Thyroid gland (tissue), 4 donors: ENCODE results near the gene TCP1. TPM values are rescaled to one million over a fixed set of nuclear protein-coding genes. Genes with fewer than 3 reads are reported as not detected.
"Not testable (repeated sequence)": the region's sequence is repeated elsewhere in the genome, so short reads cannot be mapped to it uniquely, and the experiment has no call there.

ENCODE experiments used
- DNase-seq, 2 donors: peaks; one replicate each; pipeline ENCODE4 v3.0.0-alpha.2; 2019
- H3K27ac ChIP-seq, 3 donors: fragments of 200-600 bp; sonication (generic); 1 replicate in 2 of 3; 2 replicates in 1 of 3; pipeline ENCODE4 v1.5.1; 2016 to 2019; ENCODE audit warnings: mild to moderate bottlenecking in 1 of 3, moderate library complexity in 1 of 3
- H3K27me3 ChIP-seq: fragments of 200-600 bp; sonication (generic); one replicate; pipeline ENCODE4 v1.5.1; 2019
- H3K36me3 ChIP-seq, 2 donors: fragments of 200-600 bp; sonication (generic); one replicate each; pipeline ENCODE4 v1.5.1; 2016 to 2019
- H3K4me1 ChIP-seq, 2 donors: fragments of 200-600 bp; sonication (generic); one replicate each; pipeline ENCODE4 v1.5.1; 2017 to 2019
- H3K4me3 ChIP-seq, 3 donors: fragments of 200-600 bp; sonication (generic); replicated peaks in 1 of 3; 1 replicate in 2 of 3; 2 replicates in 1 of 3; pipeline ENCODE4 v1.5.1; 2016; ENCODE audit warnings: mild to moderate bottlenecking in 1 of 3
- H3K9me3 ChIP-seq: fragments of 200-600 bp; sonication (generic); one replicate; pipeline ENCODE4 v1.5.1; 2017
- POLR2A ChIP-seq, 2 donors: fragments of 450-650 bp; IDR thresholded peaks; one replicate each; pipeline ENCODE4 v1.6.1; 2017; ENCODE audit warnings: antibody characterized with exemption in 2 of 2, mild to moderate bottlenecking in 2 of 2, moderate library complexity in 1 of 2
- WGBS, 2 donors: methylation state at CpG; one replicate each; pipeline ENCODE4 v1.1.5; 2017; 5-methylcytosine and 5-hydroxymethylcytosine counted together
- intact Hi-C: fragments of 100-400 bp; cut with DNase I; formaldehyde crosslinking; loops from one replicate; pipeline ENCODE4 v1.15.1; 2023
- total RNA-seq, 4 donors: library from RNA; depleted of rRNA; stranded (reverse); fragments of >200 nt; gene quantifications; one replicate each; pipeline ENCODE4 v1.2.3, GENCODE V29; 2016
- TF ChIP-seq, protein P1 (sequence below), 6 experiments: fragments of 200-600 bp in 3 of 6; fragments of 450-650 bp in 3 of 6; sonication (generic) in 3 of 6; IDR thresholded peaks; one replicate each; pipeline ENCODE4 v1.5.1; 2016 to 2019; ENCODE audit warnings: antibody characterized with exemption in 6 of 6, mild to moderate bottlenecking in 2 of 6, inconsistent platforms in 1 of 6, moderate library complexity in 1 of 6

The TCP1 gene
- total RNA-seq, 4 donors from 2014 or later = 93.4 to 139 (median 124) TPM

DNA sequence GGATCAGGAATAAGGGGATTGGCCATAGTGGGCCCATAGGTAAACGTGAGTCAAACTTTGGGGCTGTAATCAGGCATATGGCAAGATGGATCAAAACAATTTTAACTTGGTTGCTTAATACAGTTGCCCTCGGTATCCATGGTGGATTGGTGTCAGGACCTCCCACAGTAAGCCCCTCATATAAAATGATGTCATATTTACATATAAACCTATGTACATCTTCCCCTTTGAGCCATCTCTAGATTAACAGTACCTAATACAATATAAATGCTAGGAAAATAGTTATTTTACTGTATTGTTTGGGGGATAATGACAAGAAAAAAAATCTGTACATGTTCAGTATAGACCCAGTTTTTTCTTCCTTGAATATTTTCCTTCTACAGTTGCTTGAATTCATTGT is 35.0 kb downstream of the TCP1 start:
- Histone ChIP-seq H3K27ac (no peak overlapping the region), H3K4me3 (no peak overlapping the region), H3K27me3 (no peaks in the 10 kb centered on the region), H3K4me1 (peaks cover 6% of the 10 kb centered on the region in 2 donors), H3K36me3 (peaks cover 36 to 54% of the 10 kb centered on the region in 2 donors), H3K9me3 (no peaks in the 10 kb centered on the region)
- WGBS, 2 donors = 90 to 96% methylated on average over 2 of the region's 2 CpGs
- DNase-seq = no peak
- intact Hi-C loops = no loop called here
- TF ChIP-seq POLR2A (IDR thresholded peaks at IDR 0.05) = no peak
- TF ChIP-seq, protein P1, sequence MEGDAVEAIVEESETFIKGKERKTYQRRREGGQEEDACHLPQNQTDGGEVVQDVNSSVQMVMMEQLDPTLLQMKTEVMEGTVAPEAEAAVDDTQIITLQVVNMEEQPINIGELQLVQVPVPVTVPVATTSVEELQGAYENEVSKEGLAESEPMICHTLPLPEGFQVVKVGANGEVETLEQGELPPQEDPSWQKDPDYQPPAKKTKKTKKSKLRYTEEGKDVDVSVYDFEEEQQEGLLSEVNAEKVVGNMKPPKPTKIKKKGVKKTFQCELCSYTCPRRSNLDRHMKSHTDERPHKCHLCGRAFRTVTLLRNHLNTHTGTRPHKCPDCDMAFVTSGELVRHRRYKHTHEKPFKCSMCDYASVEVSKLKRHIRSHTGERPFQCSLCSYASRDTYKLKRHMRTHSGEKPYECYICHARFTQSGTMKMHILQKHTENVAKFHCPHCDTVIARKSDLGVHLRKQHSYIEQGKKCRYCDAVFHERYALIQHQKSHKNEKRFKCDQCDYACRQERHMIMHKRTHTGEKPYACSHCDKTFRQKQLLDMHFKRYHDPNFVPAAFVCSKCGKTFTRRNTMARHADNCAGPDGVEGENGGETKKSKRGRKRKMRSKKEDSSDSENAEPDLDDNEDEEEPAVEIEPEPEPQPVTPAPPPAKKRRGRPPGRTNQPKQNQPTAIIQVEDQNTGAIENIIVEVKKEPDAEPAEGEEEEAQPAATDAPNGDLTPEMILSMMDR (IDR thresholded peaks at IDR 0.05) = no peak

DNA sequence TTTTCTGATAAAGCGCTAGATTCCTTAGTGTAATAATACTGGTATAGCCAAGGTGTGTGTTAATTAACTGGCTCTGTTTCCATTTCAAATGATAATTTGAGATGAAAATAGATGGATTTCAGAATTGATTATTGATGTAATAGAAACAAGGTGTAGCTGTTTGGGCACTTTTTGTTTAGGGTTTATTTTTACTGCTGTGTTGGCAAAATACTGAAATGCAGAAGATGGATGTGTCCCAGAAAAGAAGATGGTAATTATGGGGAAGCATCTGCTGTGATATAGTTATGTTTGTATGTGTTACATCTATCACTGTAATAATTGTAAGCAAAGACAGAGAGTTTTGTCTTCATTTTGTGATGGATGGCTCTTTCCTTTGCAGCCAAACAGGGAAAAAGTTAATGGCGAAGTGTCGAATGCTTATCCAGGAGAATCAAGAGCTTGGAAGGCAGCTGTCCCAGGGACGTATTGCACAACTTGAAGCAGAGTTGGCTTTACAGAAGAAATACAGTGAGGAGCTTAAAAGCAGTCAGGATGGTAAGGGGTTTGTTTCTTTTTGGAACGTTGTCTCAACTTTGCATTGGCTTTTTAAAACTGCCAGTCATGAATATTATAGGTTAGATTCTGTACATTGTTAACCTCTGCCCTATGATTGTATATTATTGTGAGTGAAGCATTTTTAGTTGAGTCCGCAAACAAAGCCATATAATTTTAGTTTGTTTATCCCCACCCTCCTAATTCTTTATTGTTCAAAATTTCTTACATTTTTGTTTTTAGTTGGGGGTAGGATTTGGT is 36.1 kb downstream of the TCP1 start:
- DNase-seq = no peak
- Histone ChIP-seq H3K27ac (no peak overlapping the region), H3K4me1 (peaks cover 6% of the 10 kb centered on the region in 2 donors), H3K9me3 (no peaks in the 10 kb centered on the region), H3K4me3 (no peak overlapping the region), H3K27me3 (no peaks in the 10 kb centered on the region), H3K36me3 (peaks cover 40 to 55% of the 10 kb centered on the region in 2 donors)
- TF ChIP-seq, protein P1 (IDR thresholded peaks at IDR 0.05) = no peak
- no peak for TF ChIP-seq POLR2A (IDR thresholded peaks at IDR 0.05)
- intact Hi-C loops = no loop called here
- 88% methylated on average over 6 of the region's 6 CpGs for WGBS, 2 donors

DNA sequence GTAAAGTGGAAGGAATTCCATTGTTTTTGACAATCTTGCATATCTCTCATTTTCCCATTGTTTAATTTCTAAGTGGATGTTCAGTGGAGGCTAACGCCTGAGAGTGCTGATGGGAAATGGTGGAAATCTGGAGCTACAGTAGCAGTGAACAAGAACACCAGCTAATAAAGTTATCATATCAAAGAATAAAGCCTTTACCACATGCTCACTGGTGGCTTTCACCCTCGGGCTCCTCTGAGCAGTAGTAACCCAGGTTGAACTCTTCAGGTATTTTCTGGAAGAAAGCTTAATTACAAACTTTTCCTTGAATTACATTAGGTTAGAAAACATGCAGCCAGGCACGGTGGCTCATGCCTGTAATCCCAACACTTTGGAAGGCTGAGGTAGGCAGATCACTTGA is 38.0 kb downstream of the TCP1 start:
- H3K4me3 ChIP-seq = no peak overlapping the region
- H3K9me3 ChIP-seq = no peaks in the 10 kb centered on the region
- intact Hi-C loops = no loop called here
- H3K36me3 ChIP-seq = peaks cover 53 to 70% of the 10 kb centered on the region in 2 donors
- TF ChIP-seq, protein P1 (IDR thresholded peaks at IDR 0.05) = no peak
- no peak for TF ChIP-seq POLR2A (IDR thresholded peaks at IDR 0.05)
- no peaks in the 10 kb centered on the region for H3K27me3 ChIP-seq
- H3K4me1 ChIP-seq = peaks cover 1 to 2% of the 10 kb centered on the region in 2 donors
- WGBS, 2 donors = 87 to 90% methylated on average over 3 of the region's 3 CpGs
- DNase-seq = no peak
- H3K27ac ChIP-seq = no peak overlapping the region

DNA sequence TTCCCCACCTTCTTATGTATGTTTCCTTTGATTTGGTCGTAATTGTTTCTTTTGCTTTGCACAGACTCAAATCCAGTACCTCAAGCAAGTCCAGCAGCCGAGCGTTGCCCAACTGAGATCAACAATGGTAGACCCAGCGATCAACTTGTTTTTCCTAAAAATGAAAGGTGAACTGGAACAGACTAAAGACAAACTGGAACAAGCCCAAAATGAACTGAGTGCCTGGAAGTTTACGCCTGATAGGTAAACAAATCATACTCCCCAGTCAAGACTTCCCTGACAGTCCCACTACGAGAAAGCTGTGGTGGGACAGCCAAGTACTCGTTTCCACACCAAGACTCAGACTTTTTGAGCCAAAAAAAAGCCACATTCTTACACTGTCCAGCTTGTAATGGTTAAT is 41.3 kb downstream of the TCP1 start:
- H3K9me3 ChIP-seq, DNase-seq: not testable (repeated sequence)
- 86 to 93% methylated on average over 7 of the region's 7 CpGs for WGBS, 2 donors

DNA sequence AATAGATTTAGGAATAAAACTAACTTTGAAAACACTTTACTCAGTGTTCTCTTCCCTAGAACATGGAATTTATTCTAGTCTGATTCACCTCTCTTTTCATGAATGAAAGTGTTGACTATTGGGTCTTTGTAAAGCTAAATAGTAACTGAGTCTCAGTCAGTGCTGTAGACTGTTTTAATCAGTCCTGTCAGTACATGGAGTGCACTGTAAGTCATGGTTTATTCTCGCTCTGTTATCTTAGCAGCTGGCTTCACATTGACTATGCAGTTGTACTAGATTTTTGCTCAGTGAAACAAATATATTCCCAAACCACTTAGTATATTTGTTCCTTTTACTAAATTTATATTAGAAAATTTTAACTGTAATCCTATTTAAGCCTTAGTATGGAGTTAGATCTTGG is 42.6 kb downstream of the TCP1 start:
- H3K36me3 ChIP-seq = peaks cover 80 to 81% of the 10 kb centered on the region in 2 donors
- intact Hi-C loops = no loop called here
- H3K9me3 ChIP-seq = no peaks in the 10 kb centered on the region
- no peaks in the 10 kb centered on the region for H3K4me1 ChIP-seq
- no peak overlapping the region for H3K27ac ChIP-seq
- DNase-seq = no peak
- TF ChIP-seq, protein P1 (IDR thresholded peaks at IDR 0.05) = no peak
- TF ChIP-seq POLR2A (IDR thresholded peaks at IDR 0.05) = no peak
- WGBS, 2 donors = 88 to 93% methylated on average over 1 of the region's 1 CpG
- H3K27me3 ChIP-seq = no peaks in the 10 kb centered on the region
- H3K4me3 ChIP-seq = no peak overlapping the region

More for the DNA sequence above, 41.3 kb downstream of the TCP1 start:
- H3K4me1 ChIP-seq, H3K27ac ChIP-seq, H3K4me3 ChIP-seq, H3K27me3 ChIP-seq, intact Hi-C loops: not testable (repeated sequence)
- H3K36me3 ChIP-seq = peaks cover 76 to 79% of the 10 kb centered on the region in 2 donors
